Keratinocyte (primary cell): ENCODE data around the gene OR6J1.

Experiments
- CTCF ChIP-seq, 3 experiments: IDR thresholded peaks in 1 of 3; conservative IDR thresholded peaks in 1 of 3; optimal IDR thresholded peaks in 1 of 3; 2 replicates in 2 of 3; 3 replicates in 1 of 3; pipeline versions ENCODE3 to v1.5.1; 2011; ENCODE audit warnings: low read length in 3 of 3, mild to moderate bottlenecking in 3 of 3, moderate library complexity in 2 of 3, control low read depth in 1 of 3, inconsistent platforms in 1 of 3; ENCODE audit not compliant: insufficient read depth in 2 of 3; ENCODE audit errors: extremely low read depth in 1 of 3
- EZH2 ChIP-seq: IDR thresholded peaks from one replicate; pipeline ENCODE4 v1.6.1; 2012; ENCODE audit warnings: inconsistent platforms, mild to moderate bottlenecking, low read length, moderate library complexity

GRCh38 chr14:22650960-22651521 lies 6.9 kb upstream of the OR6J1 start:
- TF ChIP-seq EZH2 (no peak), CTCF (optimal IDR thresholded peaks at IDR 0.05 in 1 of 3, IDR thresholded peaks at IDR 0.05 in 1 of 3, conservative IDR thresholded peaks at IDR 0.05 in 1 of 3; ENCODE audit: extremely low read depth in 1 of 3, insufficient read depth in 2 of 3, low read length in 3 of 3) (no peak)
